NCI-H460 (cell line): ENCODE results near the gene KIAA1328. TPM values are rescaled to one million over a fixed set of nuclear protein-coding genes. Genes with fewer than 3 reads are reported as not detected.
"Not testable (repeated sequence)": the region's sequence is repeated elsewhere in the genome, so short reads cannot be mapped to it uniquely, and the experiment has no call there.

Experiments
- DNase-seq: peaks from one replicate; pipeline ENCODE4 v3.0.0-alpha.2; 2016; ENCODE audit warnings: low read depth; ENCODE audit errors: extremely low read depth
- polyA plus RNA-seq: library from polyadenylated mRNA; depleted of rRNA; stranded (reverse); fragments of >200 nt; gene quantifications from 2 replicates; pipeline ENCODE4 v1.2.3, GENCODE V29; 2014; cell fraction: nucleus; rRNA removed
- total RNA-seq: library from RNA; depleted of rRNA; stranded (reverse); fragments of >200 nt; shearing (Covaris generic); gene quantifications from 2 replicates; pipeline ENCODE4 v1.2.3, GENCODE V29; 2014; rRNA removed

The KIAA1328 gene
- 3.2 and 4.5 TPM in 2 replicates for total RNA-seq
- polyA plus RNA-seq, result 1.4 and 5.2 TPM in 2 replicates

DNA sequence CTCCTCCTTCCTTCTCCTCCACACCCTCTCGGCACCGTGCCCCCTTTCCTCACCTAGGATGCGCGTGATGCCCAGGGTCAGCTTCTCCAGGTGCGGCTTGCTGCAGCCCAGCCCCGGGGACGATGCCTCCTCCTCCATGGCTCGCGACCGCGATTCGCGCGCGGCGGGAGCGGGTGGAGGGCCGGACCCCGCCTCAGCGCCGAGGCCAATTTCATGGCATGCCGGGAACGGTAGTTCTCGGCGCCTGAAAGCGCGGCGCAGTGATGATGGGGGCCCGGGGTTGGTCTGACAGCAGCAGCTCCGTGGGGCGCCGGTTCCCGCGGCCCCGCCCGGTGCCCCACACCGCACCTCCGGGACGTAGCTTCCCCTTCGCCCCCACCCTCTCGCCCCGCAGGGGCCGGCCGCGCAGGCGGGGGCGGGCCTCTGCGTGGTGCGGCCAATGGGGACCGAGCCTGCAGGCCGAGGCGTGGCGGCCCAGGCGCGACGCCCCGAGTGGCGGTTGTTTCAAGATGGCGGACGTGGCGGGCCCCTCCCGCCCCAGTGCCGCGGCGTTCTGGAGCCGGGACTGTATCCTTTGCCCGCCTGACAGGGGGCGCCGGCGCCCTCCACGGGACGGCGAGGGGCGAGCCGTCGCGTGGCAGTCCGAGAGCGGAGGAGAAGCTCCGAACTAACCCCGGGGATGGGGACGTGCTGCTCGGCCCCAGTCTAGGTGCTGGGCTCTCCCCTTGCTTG lies at the start of gene KIAA1328, which contains the start of gene TPGS2:
TSS of gene KIAA1328 (plus strand) at position 498 of the 732 bp plus-strand sequence. CDS start at position 510, 12 bp downstream.
TSS of gene TPGS2 (minus strand) at position 373 of the 732 bp plus-strand sequence. CDS start at position 138, 235 bp downstream.
- peak; percentile 77 for DNase-seq

DNA sequence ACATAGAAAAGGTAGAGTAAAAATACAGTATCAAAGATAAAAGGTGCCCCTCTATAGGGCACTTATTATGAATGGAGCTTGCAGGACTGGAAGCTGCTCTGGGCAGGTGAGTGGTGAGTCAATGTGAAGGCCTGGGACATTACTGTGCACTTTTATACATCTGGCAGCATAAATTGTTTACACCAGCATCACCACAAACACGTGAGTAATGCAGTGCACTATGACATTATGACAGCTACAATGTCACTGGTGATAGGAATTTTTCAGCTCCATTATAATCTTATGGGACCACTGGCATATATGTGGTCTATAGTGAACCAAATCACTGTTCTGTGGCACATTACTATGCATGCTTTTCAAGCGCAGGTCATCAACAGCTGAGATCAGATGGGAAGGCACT lies 48.2 kb upstream of the KIAA1328 start:
- DNase-seq, result no peak

- no peak for DNase-seq
Observed at GRCh38 chr18:36782710-36783109, 46.2 kb upstream of the KIAA1328 start.

- no peak for DNase-seq
Observed at GRCh38 chr18:36783792-36784191, 45.1 kb upstream of the KIAA1328 start.

GRCh38 chr18:36786686-36787085 lies 42.2 kb upstream of the KIAA1328 start:
- DNase-seq, result peak; percentile 91

GRCh38 chr18:36792634-36793283 lies 36.2 kb upstream of the KIAA1328 start:
- no peak for DNase-seq

- DNase-seq, result no peak
Observed at GRCh38 chr18:36798738-36799473, 30.0 kb upstream of the KIAA1328 start.

DNA sequence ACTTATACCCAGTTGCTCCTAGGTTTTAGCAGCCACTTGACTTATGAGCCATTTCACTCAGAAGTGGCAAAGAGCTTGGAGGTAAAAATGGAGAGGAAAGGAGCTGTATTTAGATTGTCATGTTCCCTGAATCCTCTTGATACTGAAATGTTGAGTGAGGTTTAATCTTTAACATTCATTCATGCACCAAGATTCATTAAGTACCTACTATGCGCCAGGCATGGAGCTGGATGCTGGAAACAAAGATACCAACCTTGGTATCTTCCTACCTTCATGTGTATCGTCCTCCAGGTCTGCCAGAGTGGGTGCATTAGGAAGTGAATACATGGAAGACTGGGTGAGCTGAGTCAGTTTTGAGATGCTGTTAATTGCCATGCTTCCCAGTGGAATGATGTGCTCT lies 23.8 kb upstream of the KIAA1328 start:
- no peak for DNase-seq

- no peak for DNase-seq
Observed at GRCh38 chr18:36808681-36809080, 20.2 kb upstream of the KIAA1328 start.

- peak; percentile 70 for DNase-seq
Observed at GRCh38 chr18:36809590-36810381, 19.1 kb upstream of the KIAA1328 start.

- no peak for DNase-seq
Observed at GRCh38 chr18:36811430-36811829, 17.5 kb upstream of the KIAA1328 start.

DNA sequence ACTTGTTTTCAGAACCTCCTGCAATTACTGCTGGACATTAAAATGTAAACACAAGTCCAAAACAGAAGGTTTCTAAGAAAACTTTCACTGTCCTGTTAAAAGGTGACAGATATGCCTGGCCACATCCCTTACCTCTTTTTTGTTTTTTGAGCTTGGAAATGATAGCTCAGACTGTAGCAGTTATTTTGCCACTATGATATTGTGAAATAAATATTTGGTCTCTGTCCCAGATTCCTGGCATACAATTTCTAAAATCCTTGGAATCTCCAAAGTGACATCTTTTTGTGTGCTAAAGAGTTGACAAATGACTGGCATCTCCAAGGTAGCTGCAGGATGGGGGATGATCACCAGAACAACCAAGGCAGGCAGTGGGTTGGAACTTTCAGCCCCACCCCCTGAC lies 17.0 kb upstream of the KIAA1328 start:
- DNase-seq, result no peak

DNA sequence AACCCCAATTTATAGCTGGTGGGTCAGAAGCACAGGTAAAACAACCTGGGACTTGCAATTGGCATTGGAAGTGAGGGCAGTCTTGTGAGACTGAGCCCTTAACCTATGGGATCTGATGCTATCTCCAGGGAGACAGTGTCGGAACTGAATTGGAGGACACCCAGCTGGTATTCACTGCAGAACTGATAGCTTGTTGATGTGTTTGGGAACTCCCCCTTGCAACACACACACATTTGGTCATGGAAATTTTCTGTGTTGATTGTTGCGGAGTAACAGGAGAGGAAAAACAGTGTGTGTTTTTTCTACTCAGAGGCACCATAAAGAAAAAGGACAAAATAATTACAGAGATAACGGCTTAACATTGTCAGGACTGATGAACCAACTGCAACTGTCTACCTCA lies 16.2 kb upstream of the KIAA1328 start:
- no peak for DNase-seq

DNA sequence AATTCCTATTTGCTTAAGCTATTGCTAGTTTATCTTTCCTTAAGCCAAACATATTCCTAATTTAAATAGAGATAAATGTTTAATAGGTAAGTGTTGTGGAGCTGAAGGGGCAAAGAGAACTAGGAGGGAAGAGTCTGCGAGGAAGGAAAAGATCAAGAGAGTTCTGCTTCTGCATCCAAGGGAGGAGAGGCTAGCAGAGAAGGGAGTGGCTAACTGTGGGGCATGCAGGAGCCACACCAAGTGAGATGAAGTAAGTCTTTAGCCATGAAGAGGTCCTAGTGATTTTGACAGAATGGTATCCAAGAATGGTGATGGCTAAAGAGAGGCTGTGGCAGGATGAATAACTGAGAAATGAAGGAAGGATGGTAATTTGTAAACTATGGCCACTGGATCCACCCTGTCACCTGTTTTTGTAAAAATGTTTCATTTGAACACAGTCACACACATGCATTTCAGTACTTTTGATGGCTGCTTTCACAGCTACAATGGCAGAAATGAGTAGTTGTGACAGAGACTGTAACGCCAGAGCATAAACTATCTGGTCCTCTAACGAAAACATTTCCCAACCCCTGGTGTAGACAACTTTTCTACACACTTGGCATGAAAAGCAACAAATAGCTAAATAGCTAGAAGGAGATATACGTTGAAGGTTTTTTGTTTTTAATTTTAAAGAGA lies 15.7 kb upstream of the KIAA1328 start:
- no peak for DNase-seq

DNA sequence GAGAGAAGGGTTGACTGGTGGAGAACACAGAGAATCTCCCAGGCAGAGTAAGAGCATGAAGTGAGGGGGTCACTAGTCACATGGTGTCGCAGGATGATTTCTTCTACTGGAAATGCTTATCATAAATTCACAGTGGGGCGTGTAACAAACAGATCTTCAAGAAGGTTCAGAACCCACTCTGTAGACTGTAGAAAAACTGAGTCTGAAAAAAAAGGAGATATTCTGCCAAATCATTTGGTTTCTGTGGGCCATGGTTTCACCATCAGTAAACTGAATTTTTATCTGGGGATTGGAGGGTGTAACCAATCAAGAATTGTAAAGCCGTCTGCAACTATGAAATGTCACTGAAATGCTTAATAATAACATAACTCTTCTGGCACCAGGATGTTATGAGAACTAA lies 15.1 kb upstream of the KIAA1328 start:
- DNase-seq, result no peak

- DNase-seq, result no peak
Observed at GRCh38 chr18:36814994-36815393, 13.9 kb upstream of the KIAA1328 start.

DNA sequence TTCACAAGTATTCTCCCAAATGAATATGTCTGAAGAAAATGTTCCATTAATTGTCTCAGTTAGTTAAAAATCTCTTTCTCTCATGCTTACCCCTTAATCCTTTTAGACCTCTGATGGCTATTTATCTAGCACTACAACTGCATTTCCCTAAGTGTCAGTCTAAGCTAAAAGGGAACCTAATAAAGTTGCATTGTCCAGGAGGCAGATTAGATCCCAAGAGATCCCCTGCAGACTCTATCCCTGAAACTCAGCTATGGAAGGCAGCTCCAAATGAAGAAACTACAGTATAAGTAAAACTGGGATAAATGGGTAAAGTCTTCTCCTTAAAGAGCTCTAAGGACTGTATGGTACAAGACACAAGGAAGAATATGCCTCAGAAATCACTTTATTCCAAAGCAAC lies 12.8 kb upstream of the KIAA1328 start:
- DNase-seq, result not testable (repeated sequence)

- no peak for DNase-seq
Observed at GRCh38 chr18:36817039-36817438, 11.9 kb upstream of the KIAA1328 start.

DNA sequence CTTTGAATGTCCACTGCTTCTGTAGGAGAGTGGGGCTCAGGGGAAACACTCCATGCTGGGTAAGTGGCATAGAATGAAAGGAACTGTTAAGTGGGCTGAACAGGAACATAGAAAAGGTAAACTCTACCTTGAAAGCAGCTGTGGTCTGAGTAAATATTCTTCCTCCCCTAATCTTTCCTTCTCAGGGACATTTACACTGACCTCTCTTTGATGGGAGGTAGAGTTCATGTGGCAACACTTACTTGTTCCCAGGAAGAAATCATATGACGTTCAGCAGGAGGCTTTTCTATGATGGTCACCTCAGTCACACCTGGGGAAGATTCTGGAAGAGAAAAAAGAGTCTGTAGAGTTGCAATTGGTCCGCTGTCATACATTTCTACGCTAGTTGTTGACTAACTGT lies 10.3 kb upstream of the KIAA1328 start:
- DNase-seq, result no peak

DNA sequence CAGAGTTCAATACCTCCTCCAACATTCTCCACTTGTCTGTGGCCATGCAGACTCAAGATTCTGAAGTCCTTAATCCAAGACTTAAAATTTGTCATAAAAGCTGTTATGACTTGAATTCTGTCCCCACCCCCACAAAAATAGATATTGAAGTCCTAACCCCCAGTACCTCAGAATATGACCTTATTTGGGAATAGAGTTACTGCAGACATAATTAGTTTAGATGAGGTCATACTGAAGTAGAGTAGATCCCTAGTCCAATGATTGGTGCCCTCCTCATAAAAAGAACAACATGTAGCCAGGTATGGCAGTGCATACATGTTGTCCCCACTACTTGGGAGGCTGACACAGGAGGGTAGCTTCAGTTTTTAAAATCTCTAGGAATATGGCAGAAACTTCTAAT lies 9.3 kb upstream of the KIAA1328 start:
- DNase-seq, result no peak
